ENCODE measurements around the gene LLGL1. TPM values are rescaled to one million over a fixed set of nuclear protein-coding genes. Genes with fewer than 3 reads are reported as not detected.

LLGL1 gene
- polyA plus RNA-seq, 4 donors: 2.5 to 15.6 (median 6.2) TPM

DNA sequence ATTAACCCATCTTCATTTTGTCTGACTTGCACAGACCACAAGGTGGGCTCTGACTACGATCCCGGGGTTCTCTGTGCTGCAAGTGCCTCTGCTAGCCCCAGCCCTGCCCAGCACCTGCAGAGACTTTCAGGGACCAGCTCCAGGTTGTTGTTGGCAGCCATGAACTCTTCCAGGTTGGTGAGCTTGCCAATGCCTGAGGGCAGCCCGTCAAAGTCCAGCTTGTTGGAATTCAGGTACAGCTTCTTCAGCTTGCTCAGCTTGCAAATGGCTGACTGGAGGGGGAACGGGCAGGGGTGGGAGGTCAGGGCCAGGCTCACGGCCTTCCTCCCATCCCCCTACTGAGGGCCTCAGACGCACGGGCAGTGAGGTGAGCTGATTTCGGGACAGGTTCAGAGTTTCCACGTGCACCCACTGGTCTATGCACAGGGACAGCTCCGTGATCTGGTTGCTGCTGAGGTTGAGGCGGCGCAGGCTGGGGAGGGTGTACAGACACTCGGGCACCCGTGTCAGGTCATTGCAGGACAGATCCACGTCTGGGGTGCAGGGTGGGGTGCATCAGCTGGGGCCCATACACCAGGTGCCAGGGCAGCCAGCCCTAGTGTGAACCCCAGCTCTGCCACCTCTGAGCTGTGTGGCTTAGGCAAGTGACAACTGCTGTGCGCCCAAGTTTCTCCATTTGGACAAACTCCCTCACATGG is 27.9 kb downstream of the LLGL1 start:
- no peaks in the 10 kb centered on the region for H3K9me3 ChIP-seq (ENCODE audit: control insufficient read depth in 2 of 2, insufficient read depth in 1 of 2, low read depth in 1 of 2, low read length in 1 of 2)
- peaks cover 3 to 13% (median 7%) of the 10 kb centered on the region in 3 donors for H3K4me1 ChIP-seq (ENCODE audit: control insufficient read depth in 3 of 3, insufficient read depth in 2 of 3, low read depth in 1 of 3, low read length in 2 of 3)
- FAIRE-seq (no peak), DNase-seq (no peak)
- WGBS, 3 donors: 81 to 91% (median 87%) methylated on average over 16 of the region's 16 CpGs
- H3K36me3 ChIP-seq (ENCODE audit: control insufficient read depth in 3 of 3, insufficient read depth in 2 of 3, low read depth in 1 of 3, low read length in 3 of 3): peaks cover 15 to 86% (median 20%) of the 10 kb centered on the region in 3 donors
- no peak overlapping the region for H3K27ac ChIP-seq (ENCODE audit: low read depth in 1 of 3, low read length in 2 of 3)
- no peak overlapping the region for H3K4me3 ChIP-seq (ENCODE audit: low read depth in 1 of 3, low read length in 3 of 3)
- H3K27me3 ChIP-seq (ENCODE audit: control insufficient read depth in 3 of 3, insufficient read depth in 3 of 3, low read length in 3 of 3): no peaks in the 10 kb centered on the region

DNA sequence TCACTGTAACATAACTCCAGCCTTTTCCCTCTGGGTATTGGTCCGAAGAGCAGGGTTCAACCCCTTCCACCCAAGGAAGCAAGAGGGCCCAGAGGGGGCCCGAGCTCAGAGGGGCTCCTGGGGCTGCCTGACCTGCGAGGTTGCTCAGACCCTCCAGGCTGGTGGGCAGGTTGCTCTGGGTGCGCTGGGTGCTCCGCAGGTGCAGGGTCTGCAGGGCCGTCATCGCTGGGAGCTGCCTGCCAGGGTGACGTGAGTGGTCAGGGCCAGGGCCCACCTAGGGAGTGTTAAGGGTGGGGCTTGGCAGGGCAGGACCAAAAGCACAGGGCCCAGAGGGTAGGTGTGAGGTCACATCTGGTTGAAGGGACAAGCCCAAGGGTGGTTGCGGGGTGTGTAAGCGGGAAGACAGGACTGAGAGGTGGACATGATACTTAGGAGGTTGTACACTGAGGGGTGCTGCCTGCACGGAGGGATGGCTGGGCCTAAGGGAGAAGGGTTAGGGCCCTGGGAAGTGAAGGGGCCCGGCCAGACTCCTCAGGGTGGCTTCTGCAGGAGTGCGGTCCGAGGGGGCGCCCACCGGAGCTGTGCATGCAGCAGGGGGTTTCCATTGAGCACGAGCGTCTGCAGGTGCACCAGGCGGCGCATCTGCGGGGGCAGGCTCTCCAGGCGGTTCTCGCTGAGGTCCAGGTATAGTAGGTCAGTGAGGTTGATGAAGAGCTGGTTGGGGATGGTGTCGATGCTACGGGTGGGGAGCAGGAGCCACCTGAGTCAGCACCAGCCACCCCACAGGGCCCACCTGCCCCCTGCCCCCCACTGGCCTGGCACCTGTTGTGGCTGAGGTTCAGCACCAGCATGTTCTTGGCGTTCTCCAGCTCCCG is 28.7 kb downstream of the LLGL1 start:
- FAIRE-seq (no peak), DNase-seq (no peak)
- no peaks in the 10 kb centered on the region for H3K9me3 ChIP-seq (ENCODE audit: control insufficient read depth in 2 of 2, insufficient read depth in 1 of 2, low read depth in 1 of 2, low read length in 1 of 2)
- 93 to 95% (median 93%) methylated on average over 25 to 27 of the region's 27 CpGs for WGBS, 3 donors
- peaks cover 3 to 18% (median 7%) of the 10 kb centered on the region in 3 donors for H3K4me1 ChIP-seq (ENCODE audit: control insufficient read depth in 3 of 3, insufficient read depth in 2 of 3, low read depth in 1 of 3, low read length in 2 of 3)
- H3K4me3 ChIP-seq (ENCODE audit: low read depth in 1 of 3, low read length in 3 of 3): no peak overlapping the region
- H3K36me3 ChIP-seq (ENCODE audit: control insufficient read depth in 3 of 3, insufficient read depth in 2 of 3, low read depth in 1 of 3, low read length in 3 of 3): peaks cover 15 to 77% (median 20%) of the 10 kb centered on the region in 3 donors
- H3K27ac ChIP-seq (ENCODE audit: low read depth in 1 of 3, low read length in 2 of 3): no peak overlapping the region
- no peaks in the 10 kb centered on the region for H3K27me3 ChIP-seq (ENCODE audit: control insufficient read depth in 3 of 3, insufficient read depth in 3 of 3, low read length in 3 of 3)

DNA sequence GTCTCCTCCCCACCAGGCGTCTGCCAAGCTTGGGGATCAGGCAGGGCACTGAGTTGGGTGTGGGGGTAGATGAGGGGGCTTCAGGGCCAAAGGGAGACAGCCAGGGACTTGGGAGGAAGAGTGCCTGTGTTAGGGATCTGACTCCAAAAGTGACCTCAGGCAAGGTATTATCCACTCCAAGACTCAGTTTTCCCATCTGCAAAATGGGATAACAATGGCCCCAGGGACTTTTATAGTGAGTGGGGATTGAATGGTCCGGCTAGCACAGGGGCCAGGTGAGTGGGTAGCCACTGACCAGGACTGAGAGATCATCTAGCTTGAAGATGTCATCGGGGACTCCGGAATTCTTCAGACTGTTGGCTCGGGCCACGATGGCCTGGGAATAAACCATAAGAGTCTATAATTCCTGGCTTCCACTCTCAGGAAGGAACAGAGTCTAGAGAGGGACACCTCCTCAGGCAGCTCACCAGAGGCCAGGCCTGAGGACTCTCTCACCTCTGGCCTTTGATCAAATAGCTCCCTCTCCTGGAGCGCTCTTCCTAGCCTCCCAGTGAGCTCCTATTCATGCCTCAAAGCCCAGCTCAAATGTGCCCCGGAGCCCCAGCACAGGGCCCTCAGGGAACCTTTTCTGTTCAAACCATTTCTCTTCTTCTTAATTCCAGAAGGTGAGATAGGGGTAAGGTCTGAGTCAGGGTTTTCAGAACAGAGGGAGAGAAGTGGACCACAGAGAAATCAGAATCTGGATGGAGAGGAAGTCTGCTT is 29.6 kb downstream of the LLGL1 start:
- Histone ChIP-seq H3K4me3 (ENCODE audit: low read depth in 1 of 3, low read length in 3 of 3) (no peak overlapping the region), H3K36me3 (ENCODE audit: control insufficient read depth in 3 of 3, insufficient read depth in 2 of 3, low read depth in 1 of 3, low read length in 3 of 3) (peaks cover 15 to 74% (median 20%) of the 10 kb centered on the region in 3 donors), H3K27me3 (ENCODE audit: control insufficient read depth in 3 of 3, insufficient read depth in 3 of 3, low read length in 3 of 3) (no peaks in the 10 kb centered on the region), H3K4me1 (ENCODE audit: control insufficient read depth in 3 of 3, insufficient read depth in 2 of 3, low read depth in 1 of 3, low read length in 2 of 3) (peaks cover 3 to 22% (median 10%) of the 10 kb centered on the region in 3 donors), H3K27ac (ENCODE audit: low read depth in 1 of 3, low read length in 2 of 3) (no peak overlapping the region), H3K9me3 (ENCODE audit: control insufficient read depth in 2 of 2, insufficient read depth in 1 of 2, low read depth in 1 of 2, low read length in 1 of 2) (no peaks in the 10 kb centered on the region)
- FAIRE-seq (no peak), DNase-seq (no peak)
- 93 to 97% (median 94%) methylated on average over 8 of the region's 8 CpGs for WGBS, 3 donors

DNA sequence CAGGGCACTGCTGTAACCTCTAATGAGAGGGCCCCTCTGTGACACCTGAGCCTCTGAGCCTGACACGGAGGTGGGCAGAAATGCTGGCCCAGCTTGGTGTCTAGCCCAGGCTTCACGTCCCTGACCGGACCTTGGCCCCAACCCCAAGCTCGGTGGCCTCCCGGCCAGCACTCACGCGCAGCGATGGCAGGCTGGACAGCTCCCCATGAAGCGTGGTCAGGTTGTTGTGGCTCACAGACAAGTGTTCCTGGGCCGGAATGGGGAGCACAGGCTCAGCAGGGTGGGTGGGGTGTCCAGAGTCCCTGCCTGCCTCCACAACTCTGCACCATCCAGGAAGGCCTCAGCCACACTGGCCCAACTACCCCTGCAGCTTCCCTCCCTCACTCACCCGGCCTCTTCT is 30.9 kb downstream of the LLGL1 start:
- Histone ChIP-seq H3K9me3 (ENCODE audit: control insufficient read depth in 2 of 2, insufficient read depth in 1 of 2, low read depth in 1 of 2, low read length in 1 of 2) (no peaks in the 10 kb centered on the region), H3K4me3 (ENCODE audit: low read depth in 1 of 3, low read length in 3 of 3) (no peak overlapping the region), H3K27me3 (ENCODE audit: control insufficient read depth in 3 of 3, insufficient read depth in 3 of 3, low read length in 3 of 3) (no peaks in the 10 kb centered on the region), H3K27ac (ENCODE audit: low read depth in 1 of 3, low read length in 2 of 3) (no peak overlapping the region), H3K4me1 (ENCODE audit: control insufficient read depth in 3 of 3, insufficient read depth in 2 of 3, low read depth in 1 of 3, low read length in 2 of 3) (peaks cover 3 to 24% (median 10%) of the 10 kb centered on the region in 3 donors), H3K36me3 (ENCODE audit: control insufficient read depth in 3 of 3, insufficient read depth in 2 of 3, low read depth in 1 of 3, low read length in 3 of 3) (peaks cover 15 to 61% (median 19%) of the 10 kb centered on the region in 3 donors)
- WGBS, 3 donors: 84 to 94% (median 89%) methylated on average over 11 of the region's 11 CpGs
- no peak for FAIRE-seq
- DNase-seq: no peak

DNA sequence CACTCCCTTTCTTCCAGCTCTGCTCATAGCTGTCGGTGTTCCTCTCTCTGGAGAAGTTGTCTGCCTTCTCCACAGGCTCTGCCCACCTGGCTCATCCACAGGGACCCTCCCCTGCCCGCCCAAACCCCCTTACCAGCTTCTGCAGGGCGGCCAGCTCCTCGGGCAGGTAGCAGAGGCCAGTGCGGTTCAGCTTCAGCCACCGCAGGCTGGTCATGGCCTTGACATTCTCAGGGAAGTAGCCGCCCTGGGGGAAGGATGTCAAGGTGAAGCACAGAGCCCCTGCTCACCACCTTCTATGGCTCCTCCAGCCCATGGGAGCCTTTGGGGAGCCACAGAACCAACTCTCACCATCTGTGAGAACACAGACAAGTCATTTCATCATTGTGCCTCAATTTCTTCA is 31.3 kb downstream of the LLGL1 start:
- FAIRE-seq: no peak
- peak overlapping the region in 2 of 3 donors; percentile 94 to 96 for H3K4me3 ChIP-seq (ENCODE audit: low read depth in 1 of 3, low read length in 3 of 3)
- no peaks in the 10 kb centered on the region for H3K27me3 ChIP-seq (ENCODE audit: control insufficient read depth in 3 of 3, insufficient read depth in 3 of 3, low read length in 3 of 3)
- peaks cover 7 to 28% (median 14%) of the 10 kb centered on the region in 3 donors for H3K4me1 ChIP-seq (ENCODE audit: control insufficient read depth in 3 of 3, insufficient read depth in 2 of 3, low read depth in 1 of 3, low read length in 2 of 3)
- WGBS, 3 donors: 78 to 86% (median 85%) methylated on average over 7 of the region's 7 CpGs
- H3K27ac ChIP-seq (ENCODE audit: low read depth in 1 of 3, low read length in 2 of 3): peak overlapping the region in 1 of 3 donors; percentile 95
- DNase-seq: no peak
- no peaks in the 10 kb centered on the region for H3K9me3 ChIP-seq (ENCODE audit: control insufficient read depth in 2 of 2, insufficient read depth in 1 of 2, low read depth in 1 of 2, low read length in 1 of 2)
- H3K36me3 ChIP-seq (ENCODE audit: control insufficient read depth in 3 of 3, insufficient read depth in 2 of 3, low read depth in 1 of 3, low read length in 3 of 3): peaks cover 15 to 57% (median 17%) of the 10 kb centered on the region in 3 donors

DNA sequence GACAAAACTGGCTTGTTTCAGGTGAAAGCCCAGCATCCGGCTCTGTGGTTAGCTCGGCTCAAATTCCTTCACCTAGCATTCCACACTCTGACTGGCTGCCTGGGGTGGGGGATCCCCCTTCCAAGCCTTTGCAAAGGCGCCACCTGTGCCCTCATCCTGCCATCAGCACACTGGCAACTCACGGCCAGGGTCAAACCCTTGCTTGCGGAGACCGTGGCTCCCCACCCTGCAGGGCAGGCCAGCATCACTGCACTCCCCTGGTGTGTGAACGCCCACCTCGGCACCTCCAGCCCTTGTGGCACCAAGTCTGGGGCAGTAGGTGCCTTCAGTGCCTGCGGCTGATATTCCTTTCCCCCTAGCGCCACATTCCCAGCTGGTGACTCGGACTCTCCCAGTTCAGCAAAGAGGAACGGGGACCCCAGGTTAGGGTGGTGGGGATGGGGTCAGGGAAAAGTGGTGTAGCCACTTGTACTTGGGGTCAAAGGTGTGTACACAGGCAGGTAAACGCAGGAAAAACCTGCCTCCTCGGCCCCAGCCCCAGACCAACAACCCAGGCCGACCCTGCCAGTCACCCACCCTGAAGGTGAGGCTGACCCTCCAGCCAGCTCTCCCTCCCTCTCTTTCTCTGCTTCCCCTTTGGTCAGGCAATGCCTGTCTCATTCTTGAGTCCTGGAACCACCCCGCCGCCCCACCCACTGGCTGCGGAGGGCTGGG is 32.0 kb downstream of the LLGL1 start:
- FAIRE-seq: no peak
- peak; percentile 24 to 74 for DNase-seq
- peak overlapping the region; percentile 88 to 96 (median 94) for H3K4me3 ChIP-seq (ENCODE audit: low read depth in 1 of 3, low read length in 3 of 3)
- peak overlapping the region; percentile 90 to 99 (median 95) for H3K27ac ChIP-seq (ENCODE audit: low read depth in 1 of 3, low read length in 2 of 3)
- peaks cover 14 to 55% (median 15%) of the 10 kb centered on the region in 3 donors for H3K36me3 ChIP-seq (ENCODE audit: control insufficient read depth in 3 of 3, insufficient read depth in 2 of 3, low read depth in 1 of 3, low read length in 3 of 3)
- no peaks in the 10 kb centered on the region for H3K27me3 ChIP-seq (ENCODE audit: control insufficient read depth in 3 of 3, insufficient read depth in 3 of 3, low read length in 3 of 3)
- peaks cover 7 to 35% (median 15%) of the 10 kb centered on the region in 3 donors for H3K4me1 ChIP-seq (ENCODE audit: control insufficient read depth in 3 of 3, insufficient read depth in 2 of 3, low read depth in 1 of 3, low read length in 2 of 3)
- H3K9me3 ChIP-seq (ENCODE audit: control insufficient read depth in 2 of 2, insufficient read depth in 1 of 2, low read depth in 1 of 2, low read length in 1 of 2): no peaks in the 10 kb centered on the region
- 13 to 22% (median 18%) methylated on average over 15 to 18 of the region's 18 CpGs for WGBS, 3 donors

DNA sequence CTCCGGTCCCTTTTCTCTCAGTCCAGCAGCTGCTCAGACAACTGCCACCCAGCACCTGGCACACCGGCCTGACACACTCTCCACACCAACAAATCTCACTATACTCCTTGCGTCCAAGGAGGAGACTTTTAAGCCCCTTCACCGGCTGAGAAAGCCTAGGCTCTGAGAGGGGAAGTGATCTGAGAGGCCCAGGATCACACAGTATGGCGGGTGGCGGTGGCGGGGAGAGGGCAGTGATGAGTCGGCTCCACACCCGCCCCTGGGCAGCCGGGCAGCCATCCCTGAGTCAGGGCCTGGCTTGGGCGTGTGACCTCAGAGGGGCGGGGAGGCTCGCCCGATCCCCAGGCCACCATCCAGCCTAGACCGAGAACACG is 32.5 kb downstream of the LLGL1 start:
- peak; percentile 65 to 76 for DNase-seq
- H3K4me3 ChIP-seq (ENCODE audit: low read depth in 1 of 3, low read length in 3 of 3): peak overlapping the region; percentile 88 to 96 (median 94)
- H3K4me1 ChIP-seq (ENCODE audit: control insufficient read depth in 3 of 3, insufficient read depth in 2 of 3, low read depth in 1 of 3, low read length in 2 of 3): peaks cover 7 to 35% (median 15%) of the 10 kb centered on the region in 3 donors
- peaks cover 14 to 55% (median 15%) of the 10 kb centered on the region in 3 donors for H3K36me3 ChIP-seq (ENCODE audit: control insufficient read depth in 3 of 3, insufficient read depth in 2 of 3, low read depth in 1 of 3, low read length in 3 of 3)
- 0% methylated on average over 9 to 16 of the region's 16 CpGs for WGBS, 3 donors
- H3K9me3 ChIP-seq (ENCODE audit: control insufficient read depth in 2 of 2, insufficient read depth in 1 of 2, low read depth in 1 of 2, low read length in 1 of 2): no peaks in the 10 kb centered on the region
- H3K27me3 ChIP-seq (ENCODE audit: control insufficient read depth in 3 of 3, insufficient read depth in 3 of 3, low read length in 3 of 3): no peaks in the 10 kb centered on the region
- FAIRE-seq: no peak
- peak overlapping the region; percentile 90 to 99 (median 95) for H3K27ac ChIP-seq (ENCODE audit: low read depth in 1 of 3, low read length in 2 of 3)

Measured in small intestine (tissue), 7 donors.